Heart left ventricle (tissue), 16 donors: ENCODE results near the gene JMJD7. TPM values are rescaled to one million over a fixed set of nuclear protein-coding genes. Genes with fewer than 3 reads are reported as not detected.

Experiments
- ATAC-seq, 4 donors: fragments of 200-7000 bp; cut with Tn5 transposase; one replicate each; pipeline ENCODE4 v1.9.1; 2020 to 2022; ENCODE audit warnings: moderate library complexity in 4 of 4, mild to moderate bottlenecking in 3 of 4, moderate number of reproducible peaks in 1 of 4
- DNase-seq, 5 donors: peaks; one replicate each; pipeline ENCODE4 v3.0.0-alpha.2; 2020
- H3K27ac ChIP-seq, 12 donors: fragments of 200-600 bp; sonication (generic) in 4 of 12; one replicate each; pipeline versions ENCODE4 v1.5.0 to v1.8.0; 2016 to 2022; ENCODE audit warnings: mild to moderate bottlenecking in 2 of 12
- H3K27me3 ChIP-seq, 9 donors: fragments of 200-600 bp; sonication (generic) in 2 of 9; one replicate each; pipeline versions ENCODE4 v1.5.1 to v1.8.0; 2016 to 2022; ENCODE audit warnings: mild to moderate bottlenecking in 3 of 9
- H3K36me3 ChIP-seq, 9 donors: fragments of 200-600 bp; sonication (generic) in 2 of 9; one replicate each; pipeline versions ENCODE4 v1.5.0 to v1.8.0; 2018 to 2022; ENCODE audit warnings: mild to moderate bottlenecking in 2 of 9
- H3K4me1 ChIP-seq, 12 donors: fragments of 200-600 bp; sonication (generic) in 4 of 12; one replicate each; pipeline versions ENCODE4 v1.5.0 to v1.8.0; 2016 to 2022; ENCODE audit warnings: mild to moderate bottlenecking in 3 of 12
- H3K4me3 ChIP-seq, 12 donors: fragments of 200-600 bp; sonication (generic) in 4 of 12; one replicate each; pipeline versions ENCODE4 v1.5.0 to v1.8.0; 2017 to 2022; ENCODE audit warnings: mild to moderate bottlenecking in 9 of 12, moderate library complexity in 4 of 12
- H3K9me3 ChIP-seq, 12 donors: fragments of 200-600 bp; sonication (generic) in 4 of 12; one replicate each; pipeline versions ENCODE4 v1.5.0 to v1.8.0; 2016 to 2022; ENCODE audit warnings: mild to moderate bottlenecking in 1 of 12
- POLR2A ChIP-seq, 2 donors: fragments of 450-650 bp; IDR thresholded peaks; one replicate each; pipeline ENCODE4 v1.6.1; 2017; ENCODE audit warnings: antibody characterized with exemption in 2 of 2, mild to moderate bottlenecking in 2 of 2, moderate library complexity in 2 of 2
- WGBS, 4 donors: extraction: QIAGEN DNeasy Blood & Tissue Kit in 2 of 4; methylation state at CpG; one replicate each; pipeline versions ENCODE4 v1.1.5 to v1.1.7; 2013 to 2018; 5-methylcytosine and 5-hydroxymethylcytosine counted together
- intact Hi-C, 10 donors: fragments of 100-400 bp; cut with DNase I; formaldehyde crosslinking; loops; one replicate each; pipeline versions ENCODE4 v1.11.1 to v1.14.2; 2022
- polyA plus RNA-seq, 2 donors: library from polyadenylated mRNA; stranded (reverse); fragments of 200-250 nt; gene quantifications; one replicate each; pipeline ENCODE4 v1.2.3, GENCODE V29; 2013
- total RNA-seq, 9 donors: library from RNA; depleted of rRNA in 2 of 9; stranded (reverse); fragments of >200 nt in 2 of 9; fragmentation: NEBNext Ultra II Directional in 3 of 9; extraction: Animal tissue kit (Norgen Biotek cat#: 25700) in 3 of 9; gene quantifications; one replicate each; pipeline versions ENCODE4 v1.1.0 to v1.2.4, GENCODE V29; 2016 to 2023
- TF ChIP-seq, protein P1 (sequence below), 12 donors: fragments of 200-600 bp; sonication (generic) in 4 of 12; IDR thresholded peaks; one replicate each; pipeline versions ENCODE4 v1.5.0 to v1.8.0; 2018 to 2022; ENCODE audit warnings: antibody characterized with exemption in 12 of 12, mild to moderate bottlenecking in 5 of 12
- donor health status: ischemic (EF 13 %, LVEDD 7.1; RV severe dilation, severe dysfunction).
- donor health status: healthy with polysubstance abuse.
- donor health status: DM: no; HTN: yes; CAD: no.
- donor health status: DM: no; HTN: no; CAD: no.
- donor health status: ischemic (EF 25% LVEDD 6.9; RV normal size, moderate dysfunction).
- donor health status: ischemic (EF 25% LVEDD 5.7; RV mildly dilated, moderate dysfunction).
- donor health status: healthy.
- donor health status: DM: yes; HTN: yes; CAD: no.
- donor health status: ischemic (EF 35%, LVEDD 5.7; RV mildly dilated, moderate dysfunction).
- donor health status: nonischemic (EF 11% LVEDD 7.7; RV severe dilation, severe dysfunction).
- donor health status: DM: yes; HTN: yes; CAD: no.
- donor health status: PGD.
- donor health status: ischemic (EF 29% LVEDD 5.4; RV normal size, mild dysfunction).
- donor health status: nonischemic (EF 23%, LVEDD 6.1; RV moderate dilation, normal function).

Gene JMJD7
- total and polyA plus RNA-seq, 11 donors, result 5.4 to 20.6 (median 11.8) TPM

- DNase-seq (no peak), ATAC-seq (no peak)
- Histone ChIP-seq H3K4me3 (no peak overlapping the region), H3K27me3 (no peaks in the 10 kb centered on the region), H3K4me1 (no peaks in the 10 kb centered on the region), H3K27ac (no peak overlapping the region), H3K36me3 (peaks cover 0 to 52% (median 39%) of the 10 kb centered on the region in 9 donors), H3K9me3 (no peaks in the 10 kb centered on the region)
- intact Hi-C loops, result no loop called here
- TF ChIP-seq, protein P1, sequence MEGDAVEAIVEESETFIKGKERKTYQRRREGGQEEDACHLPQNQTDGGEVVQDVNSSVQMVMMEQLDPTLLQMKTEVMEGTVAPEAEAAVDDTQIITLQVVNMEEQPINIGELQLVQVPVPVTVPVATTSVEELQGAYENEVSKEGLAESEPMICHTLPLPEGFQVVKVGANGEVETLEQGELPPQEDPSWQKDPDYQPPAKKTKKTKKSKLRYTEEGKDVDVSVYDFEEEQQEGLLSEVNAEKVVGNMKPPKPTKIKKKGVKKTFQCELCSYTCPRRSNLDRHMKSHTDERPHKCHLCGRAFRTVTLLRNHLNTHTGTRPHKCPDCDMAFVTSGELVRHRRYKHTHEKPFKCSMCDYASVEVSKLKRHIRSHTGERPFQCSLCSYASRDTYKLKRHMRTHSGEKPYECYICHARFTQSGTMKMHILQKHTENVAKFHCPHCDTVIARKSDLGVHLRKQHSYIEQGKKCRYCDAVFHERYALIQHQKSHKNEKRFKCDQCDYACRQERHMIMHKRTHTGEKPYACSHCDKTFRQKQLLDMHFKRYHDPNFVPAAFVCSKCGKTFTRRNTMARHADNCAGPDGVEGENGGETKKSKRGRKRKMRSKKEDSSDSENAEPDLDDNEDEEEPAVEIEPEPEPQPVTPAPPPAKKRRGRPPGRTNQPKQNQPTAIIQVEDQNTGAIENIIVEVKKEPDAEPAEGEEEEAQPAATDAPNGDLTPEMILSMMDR (IDR thresholded peaks at IDR 0.05), result no peak
- TF ChIP-seq POLR2A (IDR thresholded peaks at IDR 0.05), result no peak
- WGBS, 4 donors, result 80 to 87% (median 82%) methylated on average over 8 to 10 of the region's 10 CpGs
Measured at GRCh38 chr15:41848631-41849030, 20.7 kb downstream of the JMJD7 start.

DNA sequence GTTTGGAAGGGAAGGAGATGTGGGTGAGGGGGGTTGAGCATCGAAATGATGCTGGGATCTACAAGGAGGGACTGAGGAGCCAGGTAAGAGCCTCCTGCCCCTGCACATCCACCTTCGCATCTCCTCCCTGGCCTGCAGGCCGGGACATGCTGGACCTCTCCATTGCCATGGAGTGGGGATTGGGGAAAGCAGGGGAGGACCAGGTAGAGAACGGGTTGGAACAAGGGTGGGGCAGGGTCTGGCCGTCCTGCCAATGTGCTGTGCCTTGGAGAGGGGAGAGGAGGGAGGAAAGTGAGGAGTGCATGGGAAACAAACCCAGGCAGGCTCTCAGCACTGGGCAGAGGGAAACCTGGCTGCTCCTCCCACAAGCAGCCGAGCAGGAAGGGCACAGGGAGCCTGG is 21.3 kb downstream of the JMJD7 start:
- WGBS, 4 donors, result 85 to 94% (median 90%) methylated on average over 5 to 6 of the region's 6 CpGs
- ATAC-seq, result no peak
- no peak overlapping the region for H3K4me3 ChIP-seq
- no peak for DNase-seq
- TF ChIP-seq, protein P1 (IDR thresholded peaks at IDR 0.05), result no peak
- TF ChIP-seq POLR2A (IDR thresholded peaks at IDR 0.05), result no peak
- H3K36me3 ChIP-seq, result peaks cover 0 to 50% (median 39%) of the 10 kb centered on the region in 9 donors
- H3K27me3 ChIP-seq, result no peaks in the 10 kb centered on the region
- intact Hi-C loops, result no loop called here
- H3K4me1 ChIP-seq, result no peaks in the 10 kb centered on the region
- no peak overlapping the region for H3K27ac ChIP-seq
- H3K9me3 ChIP-seq, result no peaks in the 10 kb centered on the region

GRCh38 chr15:41849861-41850260 is 22.0 kb downstream of the JMJD7 start:
- no peaks in the 10 kb centered on the region for H3K4me1 ChIP-seq
- H3K9me3 ChIP-seq, result no peaks in the 10 kb centered on the region
- H3K4me3 ChIP-seq, result no peak overlapping the region
- intact Hi-C loops, result no loop called here
- DNase-seq, result no peak
- no peak for ATAC-seq
- WGBS, 4 donors, result 78 to 87% (median 81%) methylated on average over 6 to 8 of the region's 8 CpGs
- no peaks in the 10 kb centered on the region for H3K27me3 ChIP-seq
- H3K27ac ChIP-seq, result no peak overlapping the region
- H3K36me3 ChIP-seq, result peaks cover 0 to 44% (median 32%) of the 10 kb centered on the region in 9 donors
- TF ChIP-seq, protein P1 (IDR thresholded peaks at IDR 0.05), result no peak
- no peak for TF ChIP-seq POLR2A (IDR thresholded peaks at IDR 0.05)

DNA sequence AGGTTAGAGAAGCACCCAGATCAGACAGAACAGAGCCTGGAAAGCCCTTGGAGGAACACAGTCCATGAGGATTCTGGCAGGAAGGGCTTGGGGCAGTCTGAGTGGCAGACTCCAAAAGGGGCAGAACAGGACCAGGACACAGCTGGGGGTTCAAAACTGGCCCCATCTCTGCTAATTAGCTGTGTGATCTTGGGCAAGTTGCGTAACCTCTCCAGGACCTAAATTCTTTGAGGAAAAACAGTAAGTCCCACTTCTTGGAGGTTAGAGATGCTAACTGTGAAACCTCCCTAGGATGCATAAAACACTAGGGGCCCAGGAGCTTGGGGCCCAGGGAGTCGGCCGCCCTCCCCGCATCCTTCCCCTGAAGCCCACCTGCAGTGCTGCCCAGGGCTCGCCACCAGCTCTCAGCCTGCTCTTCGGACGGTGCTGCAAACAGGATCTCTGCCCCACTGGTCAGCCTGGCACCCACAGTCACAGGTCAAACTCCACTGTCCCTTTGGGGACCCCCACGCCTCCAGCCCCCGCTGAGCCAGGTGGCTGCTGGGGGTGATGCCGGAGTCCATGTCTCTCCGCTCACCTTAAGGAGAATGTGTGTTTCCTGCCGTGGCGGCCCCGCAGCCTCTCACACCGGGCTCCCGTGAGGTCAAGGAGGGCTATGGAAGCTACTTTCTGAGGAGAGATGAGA is 22.7 kb downstream of the JMJD7 start:
- intact Hi-C loops, result no loop called here
- Histone ChIP-seq H3K36me3 (peaks cover 0 to 36% (median 27%) of the 10 kb centered on the region in 9 donors), H3K4me1 (no peaks in the 10 kb centered on the region), H3K4me3 (no peak overlapping the region), H3K27me3 (peaks cover 0 to 4% (median 0%) of the 10 kb centered on the region in 9 donors), H3K27ac (no peak overlapping the region), H3K9me3 (no peaks in the 10 kb centered on the region)
- ATAC-seq (no peak), DNase-seq (no peak)
- TF ChIP-seq, protein P1 (IDR thresholded peaks at IDR 0.05), result no peak
- 73 to 81% (median 77%) methylated on average over 16 of the region's 16 CpGs for WGBS, 4 donors
